ENCODE results near the gene CA6. TPM values are rescaled to one million over a fixed set of nuclear protein-coding genes. Genes with fewer than 3 reads are reported as not detected.

The CA6 gene
- total RNA-seq, 1 donor from 2014 or later: not detected

DNA sequence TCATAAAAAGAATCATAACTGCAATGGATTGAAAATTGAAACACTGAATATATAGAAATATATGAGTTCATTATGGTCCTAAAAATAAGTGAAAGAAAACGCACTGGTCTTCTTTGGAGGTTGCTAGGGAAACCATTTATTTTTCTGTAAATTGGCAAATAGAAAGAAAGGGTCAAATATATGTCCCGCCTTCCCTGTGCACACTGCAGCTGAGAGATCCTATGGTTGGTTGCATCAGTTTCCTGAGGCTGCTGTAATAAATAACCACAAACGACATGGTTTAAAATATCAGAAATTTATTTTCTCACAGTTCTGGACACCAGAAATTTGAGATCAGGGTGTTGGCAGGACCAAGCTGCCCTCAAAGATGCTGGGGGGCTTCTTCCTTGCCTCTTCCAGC is 35.0 kb downstream of the CA6 start:
- Mint-ChIP-seq H3K4me1 (ENCODE audit: low read depth) (no peaks in the 10 kb centered on the region), H3K4me3 (ENCODE audit: low read depth) (no peak overlapping the region), H3K27me3 (peaks cover 3% of the 10 kb centered on the region), H3K9me3 (ENCODE audit: low read depth) (peaks cover 4% of the 10 kb centered on the region), H3K27ac (no peak overlapping the region), H3K36me3 (ENCODE audit: insufficient read depth) (no peaks in the 10 kb centered on the region)
- TF ChIP-seq, protein P1, sequence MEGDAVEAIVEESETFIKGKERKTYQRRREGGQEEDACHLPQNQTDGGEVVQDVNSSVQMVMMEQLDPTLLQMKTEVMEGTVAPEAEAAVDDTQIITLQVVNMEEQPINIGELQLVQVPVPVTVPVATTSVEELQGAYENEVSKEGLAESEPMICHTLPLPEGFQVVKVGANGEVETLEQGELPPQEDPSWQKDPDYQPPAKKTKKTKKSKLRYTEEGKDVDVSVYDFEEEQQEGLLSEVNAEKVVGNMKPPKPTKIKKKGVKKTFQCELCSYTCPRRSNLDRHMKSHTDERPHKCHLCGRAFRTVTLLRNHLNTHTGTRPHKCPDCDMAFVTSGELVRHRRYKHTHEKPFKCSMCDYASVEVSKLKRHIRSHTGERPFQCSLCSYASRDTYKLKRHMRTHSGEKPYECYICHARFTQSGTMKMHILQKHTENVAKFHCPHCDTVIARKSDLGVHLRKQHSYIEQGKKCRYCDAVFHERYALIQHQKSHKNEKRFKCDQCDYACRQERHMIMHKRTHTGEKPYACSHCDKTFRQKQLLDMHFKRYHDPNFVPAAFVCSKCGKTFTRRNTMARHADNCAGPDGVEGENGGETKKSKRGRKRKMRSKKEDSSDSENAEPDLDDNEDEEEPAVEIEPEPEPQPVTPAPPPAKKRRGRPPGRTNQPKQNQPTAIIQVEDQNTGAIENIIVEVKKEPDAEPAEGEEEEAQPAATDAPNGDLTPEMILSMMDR (IDR thresholded peaks at IDR 0.05; ENCODE audit: unreplicated experiment): no peak
- DNase-seq (ENCODE audit: low spot score, unreplicated experiment): no peak

DNA sequence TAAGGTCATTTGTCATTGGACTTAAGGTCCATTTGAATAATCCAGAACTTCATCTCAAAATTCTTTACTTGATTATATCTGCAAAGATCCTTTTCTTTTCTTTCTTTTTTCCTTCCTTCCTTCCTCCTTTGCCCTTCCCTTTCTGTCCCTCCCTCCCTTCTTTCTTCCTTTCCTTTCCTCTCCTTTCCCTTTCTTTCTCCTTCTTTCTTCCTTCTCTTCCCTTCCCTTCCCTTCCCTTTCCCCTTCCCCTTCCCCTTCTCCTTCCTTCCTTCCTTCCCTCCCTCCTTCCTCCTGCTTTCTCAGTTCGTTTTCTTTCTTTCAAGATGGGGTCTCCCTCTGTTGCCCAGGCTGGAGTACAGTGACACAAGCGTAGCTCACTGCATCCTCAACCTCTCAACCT is 35.5 kb downstream of the CA6 start:
- Mint-ChIP-seq H3K4me3 (ENCODE audit: low read depth) (no peak overlapping the region), H3K36me3 (ENCODE audit: insufficient read depth) (no peaks in the 10 kb centered on the region), H3K27me3 (peaks cover 3% of the 10 kb centered on the region), H3K4me1 (ENCODE audit: low read depth) (no peaks in the 10 kb centered on the region), H3K9me3 (ENCODE audit: low read depth) (peaks cover 4% of the 10 kb centered on the region), H3K27ac (no peak overlapping the region)
- DNase-seq (ENCODE audit: low spot score, unreplicated experiment): no peak
- TF ChIP-seq, protein P1 (IDR thresholded peaks at IDR 0.05; ENCODE audit: unreplicated experiment): no peak

DNA sequence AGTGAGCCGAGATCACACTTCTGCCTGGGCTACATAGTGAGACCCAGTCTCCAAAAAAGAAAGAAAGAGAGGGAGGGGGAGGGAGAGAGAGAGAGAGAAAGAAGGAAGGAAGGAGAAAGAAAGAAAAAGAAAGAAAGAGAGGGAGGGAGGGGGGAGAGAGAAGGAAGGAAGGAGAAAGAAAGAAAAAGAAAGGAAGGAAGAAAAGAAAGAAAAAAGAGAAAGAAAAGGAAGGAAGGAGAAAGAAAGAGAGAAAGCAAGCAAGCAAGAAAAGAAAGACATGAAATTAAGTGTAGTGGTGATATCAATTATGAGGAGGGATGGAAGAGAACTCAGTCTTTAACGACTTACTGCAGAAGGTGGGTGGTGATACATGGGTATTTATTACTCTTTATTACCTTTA is 38.5 kb downstream of the CA6 start:
- no peak for DNase-seq (ENCODE audit: low spot score, unreplicated experiment)
- peaks cover 3% of the 10 kb centered on the region for H3K27me3 Mint-ChIP-seq
- no peak overlapping the region for H3K27ac Mint-ChIP-seq
- peaks cover 4% of the 10 kb centered on the region for H3K9me3 Mint-ChIP-seq (ENCODE audit: low read depth)
- no peaks in the 10 kb centered on the region for H3K36me3 Mint-ChIP-seq (ENCODE audit: insufficient read depth)
- no peak overlapping the region for H3K4me3 Mint-ChIP-seq (ENCODE audit: low read depth)
- TF ChIP-seq, protein P1 (IDR thresholded peaks at IDR 0.05; ENCODE audit: unreplicated experiment): no peak
- no peaks in the 10 kb centered on the region for H3K4me1 Mint-ChIP-seq (ENCODE audit: low read depth)

DNA sequence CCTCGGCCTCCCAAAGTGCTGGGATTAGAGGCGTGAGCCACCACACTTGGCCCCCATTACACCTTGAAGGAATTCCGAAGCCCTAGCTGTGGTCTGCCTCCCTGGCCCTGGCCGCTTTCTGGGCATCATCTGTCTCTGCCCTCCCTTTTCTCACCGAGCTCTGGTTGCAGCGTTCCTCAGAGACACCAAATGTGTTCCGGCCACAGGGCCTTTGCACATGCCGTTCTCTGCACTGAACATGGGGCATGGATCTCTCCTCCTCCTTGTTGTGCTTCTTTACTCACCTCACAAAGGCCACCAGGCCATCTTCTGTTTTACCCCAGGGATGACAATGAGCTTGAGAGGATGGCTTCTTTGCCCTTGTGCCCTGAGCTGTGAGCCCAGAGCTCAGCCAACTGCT is 39.3 kb downstream of the CA6 start:
- TF ChIP-seq, protein P1 (IDR thresholded peaks at IDR 0.05; ENCODE audit: unreplicated experiment): no peak
- H3K27me3 Mint-ChIP-seq: peaks cover 3% of the 10 kb centered on the region
- no peak overlapping the region for H3K27ac Mint-ChIP-seq
- H3K4me3 Mint-ChIP-seq (ENCODE audit: low read depth): no peak overlapping the region
- no peaks in the 10 kb centered on the region for H3K4me1 Mint-ChIP-seq (ENCODE audit: low read depth)
- peaks cover 4% of the 10 kb centered on the region for H3K9me3 Mint-ChIP-seq (ENCODE audit: low read depth)
- H3K36me3 Mint-ChIP-seq (ENCODE audit: insufficient read depth): no peaks in the 10 kb centered on the region
- DNase-seq (ENCODE audit: low spot score, unreplicated experiment): no peak

DNA sequence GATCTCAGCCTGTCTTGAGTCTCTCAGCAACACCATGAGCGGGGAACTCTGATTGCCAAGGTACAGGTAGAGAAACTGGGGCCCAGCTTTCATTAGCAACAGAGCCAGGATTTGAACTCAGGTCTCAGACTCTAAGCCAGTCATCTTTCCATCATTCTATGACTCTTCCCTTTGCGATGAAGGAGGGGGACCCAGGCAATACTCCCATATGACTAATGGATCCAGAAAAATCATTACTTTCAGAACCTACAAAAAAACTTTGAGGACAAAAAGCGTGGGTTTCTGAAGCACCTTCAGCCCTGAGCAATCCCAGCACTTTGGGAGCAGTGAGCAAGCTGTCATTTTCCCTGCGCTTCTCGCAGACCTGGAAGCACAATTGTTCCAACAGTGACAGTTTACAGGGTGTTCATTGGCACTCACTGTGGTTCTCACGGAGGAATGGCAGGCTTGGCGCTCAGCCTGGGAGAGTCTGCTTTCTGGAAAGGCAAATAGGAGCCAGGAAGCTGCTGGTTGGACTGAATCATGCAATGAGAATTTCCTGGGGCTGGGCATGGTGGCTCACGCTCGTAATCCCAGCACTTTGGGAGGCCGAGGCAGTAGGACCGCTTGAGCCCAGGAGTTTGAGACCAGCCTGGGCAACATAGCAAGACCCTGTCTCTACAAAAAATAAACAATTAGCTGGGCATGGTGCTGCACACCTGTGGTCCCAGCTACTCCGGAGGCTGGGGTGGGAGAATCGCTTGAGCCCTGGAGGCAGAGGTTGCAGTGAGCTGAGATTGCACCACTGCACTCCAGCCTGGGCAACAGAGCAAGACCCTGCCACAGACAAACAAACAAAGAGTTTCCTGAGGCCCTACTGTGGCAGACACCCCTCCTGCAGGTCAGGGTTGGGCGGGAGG is 40.5 kb downstream of the CA6 start:
- H3K9me3 Mint-ChIP-seq (ENCODE audit: low read depth): no peaks in the 10 kb centered on the region
- no peaks in the 10 kb centered on the region for H3K4me1 Mint-ChIP-seq (ENCODE audit: low read depth)
- no peaks in the 10 kb centered on the region for H3K36me3 Mint-ChIP-seq (ENCODE audit: insufficient read depth)
- no peak for DNase-seq (ENCODE audit: low spot score, unreplicated experiment)
- H3K27ac Mint-ChIP-seq: no peak overlapping the region
- H3K4me3 Mint-ChIP-seq (ENCODE audit: low read depth): no peak overlapping the region
- H3K27me3 Mint-ChIP-seq: no peaks in the 10 kb centered on the region
- TF ChIP-seq, protein P1 (IDR thresholded peaks at IDR 0.05; ENCODE audit: unreplicated experiment): no peak

All from progenitor cell of endocrine pancreas (in vitro differentiated cells).